Nephron (organoid): ENCODE results near the gene FAM180A.

Experiments used
- H3K27ac Mint-ChIP-seq, 3 experiments: 2 replicates each; pipeline ENCODE4 v1.8.0; 2020; ENCODE audit warnings: mixed read lengths in 3 of 3, mild to moderate bottlenecking in 2 of 3, moderate library complexity in 1 of 3
- H3K27me3 Mint-ChIP-seq: 2 replicates; pipeline ENCODE4 v1.8.0; 2021; ENCODE audit warnings: low read depth, mild to moderate bottlenecking, moderate library complexity, mixed read lengths
- H3K36me3 Mint-ChIP-seq: 2 replicates; pipeline ENCODE4 v1.8.0; 2020; ENCODE audit warnings: low read depth, mixed read lengths
- H3K4me1 Mint-ChIP-seq: 2 replicates; pipeline ENCODE4 v1.8.0; 2020; ENCODE audit warnings: mixed read lengths
- H3K4me3 Mint-ChIP-seq, 3 experiments: 2 replicates each; pipeline ENCODE4 v1.8.0; 2020; ENCODE audit warnings: mild to moderate bottlenecking in 3 of 3, mixed read lengths in 3 of 3, moderate library complexity in 2 of 3
- H3K9me3 Mint-ChIP-seq: 2 replicates; pipeline ENCODE4 v1.8.0; 2020; ENCODE audit warnings: mixed read lengths
- TF ChIP-seq, protein P1 (sequence below), 3 experiments: fragments of 200-600 bp; sonication (generic); IDR thresholded peaks; one replicate each; pipeline ENCODE4 v1.5.0; 2021; ENCODE audit warnings: antibody characterized with exemption in 3 of 3; ENCODE audit not compliant: unreplicated experiment in 3 of 3

The FAM180A gene

DNA sequence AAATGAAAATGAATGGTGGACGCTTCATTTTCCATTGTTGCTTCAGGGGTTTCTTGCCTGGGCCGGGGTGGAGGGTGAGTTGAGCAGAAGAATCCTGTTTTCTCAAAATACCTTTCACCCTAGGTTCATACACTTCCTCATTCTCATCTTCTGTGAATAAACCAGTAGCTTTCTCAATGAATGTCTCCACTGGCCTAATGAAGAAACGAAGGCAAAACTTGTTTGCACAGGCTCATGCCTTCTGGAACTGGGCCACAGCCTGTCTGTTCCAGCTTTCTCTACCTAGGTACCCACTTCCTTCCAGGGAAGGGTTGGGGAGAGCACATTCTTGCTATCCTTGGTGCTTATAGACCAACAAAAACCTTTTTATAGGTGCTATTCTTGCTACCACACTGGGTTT, 65.0 kb downstream of the FAM180A start:
- Mint-ChIP-seq H3K9me3 (no peaks in the 10 kb centered on the region), H3K4me3 (no peak overlapping the region), H3K36me3 (peaks cover 13% of the 10 kb centered on the region), H3K27me3 (no peaks in the 10 kb centered on the region), H3K27ac (no peak overlapping the region), H3K4me1 (peaks cover 15% of the 10 kb centered on the region)
- TF ChIP-seq, protein P1, sequence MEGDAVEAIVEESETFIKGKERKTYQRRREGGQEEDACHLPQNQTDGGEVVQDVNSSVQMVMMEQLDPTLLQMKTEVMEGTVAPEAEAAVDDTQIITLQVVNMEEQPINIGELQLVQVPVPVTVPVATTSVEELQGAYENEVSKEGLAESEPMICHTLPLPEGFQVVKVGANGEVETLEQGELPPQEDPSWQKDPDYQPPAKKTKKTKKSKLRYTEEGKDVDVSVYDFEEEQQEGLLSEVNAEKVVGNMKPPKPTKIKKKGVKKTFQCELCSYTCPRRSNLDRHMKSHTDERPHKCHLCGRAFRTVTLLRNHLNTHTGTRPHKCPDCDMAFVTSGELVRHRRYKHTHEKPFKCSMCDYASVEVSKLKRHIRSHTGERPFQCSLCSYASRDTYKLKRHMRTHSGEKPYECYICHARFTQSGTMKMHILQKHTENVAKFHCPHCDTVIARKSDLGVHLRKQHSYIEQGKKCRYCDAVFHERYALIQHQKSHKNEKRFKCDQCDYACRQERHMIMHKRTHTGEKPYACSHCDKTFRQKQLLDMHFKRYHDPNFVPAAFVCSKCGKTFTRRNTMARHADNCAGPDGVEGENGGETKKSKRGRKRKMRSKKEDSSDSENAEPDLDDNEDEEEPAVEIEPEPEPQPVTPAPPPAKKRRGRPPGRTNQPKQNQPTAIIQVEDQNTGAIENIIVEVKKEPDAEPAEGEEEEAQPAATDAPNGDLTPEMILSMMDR (IDR thresholded peaks at IDR 0.05; ENCODE audit: unreplicated experiment in 3 of 3), result no peak

DNA sequence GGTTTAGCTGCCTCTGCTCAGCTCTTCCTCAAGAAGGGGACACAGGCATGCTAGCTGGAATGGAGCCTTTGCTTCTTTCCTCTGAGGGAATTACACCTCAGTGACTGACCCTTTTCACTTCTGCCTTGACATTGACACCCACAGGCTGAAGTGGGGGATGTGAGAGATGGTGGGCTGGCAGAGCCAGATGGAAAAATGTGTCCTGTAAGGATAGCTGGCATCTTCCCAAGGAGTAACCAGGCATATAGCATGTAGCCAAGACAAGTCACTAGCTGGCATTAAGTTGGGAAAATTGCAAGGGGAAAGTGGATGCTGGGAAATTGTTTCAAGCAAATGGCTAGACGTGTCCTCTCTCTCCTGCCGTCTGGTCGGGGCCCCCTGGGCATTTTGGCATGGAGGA, 66.4 kb downstream of the FAM180A start:
- Mint-ChIP-seq H3K27me3 (no peaks in the 10 kb centered on the region), H3K27ac (no peak overlapping the region), H3K36me3 (peaks cover 13% of the 10 kb centered on the region), H3K9me3 (no peaks in the 10 kb centered on the region), H3K4me3 (no peak overlapping the region), H3K4me1 (peaks cover 23% of the 10 kb centered on the region)
- TF ChIP-seq, protein P1 (IDR thresholded peaks at IDR 0.05; ENCODE audit: unreplicated experiment in 3 of 3), result no peak

DNA sequence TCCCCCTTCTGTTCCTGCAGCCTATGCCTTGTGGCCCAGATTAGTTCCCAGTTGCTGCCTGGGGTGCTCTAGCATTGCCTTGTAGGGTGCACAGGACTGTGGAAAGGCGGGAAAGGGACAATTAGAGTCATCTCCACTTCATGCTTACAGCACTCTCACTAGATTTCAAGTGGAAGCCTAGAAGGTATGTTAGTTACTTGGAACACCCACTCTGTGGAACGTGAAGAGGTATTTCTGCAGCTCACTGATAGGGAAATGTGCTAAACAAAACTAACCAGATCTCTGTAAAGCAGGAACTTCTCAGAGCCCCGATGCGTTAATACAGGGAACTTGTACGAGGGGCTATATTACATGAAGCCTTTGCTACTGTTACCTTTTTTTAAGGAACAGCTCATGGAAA, 66.9 kb downstream of the FAM180A start:
- Mint-ChIP-seq H3K4me3 (no peak overlapping the region), H3K36me3 (peaks cover 11% of the 10 kb centered on the region), H3K27me3 (no peaks in the 10 kb centered on the region), H3K4me1 (peaks cover 23% of the 10 kb centered on the region), H3K27ac (no peak overlapping the region), H3K9me3 (no peaks in the 10 kb centered on the region)
- TF ChIP-seq, protein P1 (IDR thresholded peaks at IDR 0.05; ENCODE audit: unreplicated experiment in 3 of 3), result no peak
